ENCODE data around the gene PRODH2. TPM values are rescaled to one million over a fixed set of nuclear protein-coding genes. Genes with fewer than 3 reads are reported as not detected.

Gene PRODH2
- total RNA-seq, 1 experiment from 2014 or later, result 0.44 TPM

- TF ChIP-seq CTCF (IDR thresholded peaks at IDR 0.05 in 2 of 3, conservative IDR thresholded peaks at IDR 0.05 in 1 of 3; ENCODE audit: borderline replicate concordance in 1 of 3, insufficient read depth in 1 of 3, low read depth in 2 of 3, low read length in 2 of 3), result no peak
- TF ChIP-seq ELF1 (IDR thresholded peaks at IDR 0.05; ENCODE audit: borderline replicate concordance, low read depth), result no peak
- TF ChIP-seq REST (IDR thresholded peaks at IDR 0.05; ENCODE audit: low read depth), result no peak
- TF ChIP-seq JUND (IDR thresholded peaks at IDR 0.05), result no peak
- no peak for TF ChIP-seq RAD21 (IDR thresholded peaks at IDR 0.05; ENCODE audit: low read depth)
- no peak for TF ChIP-seq POLR2AphosphoS5 (IDR thresholded peaks at IDR 0.05; ENCODE audit: low read depth, low read length)
- no peak for TF ChIP-seq FOSL1 (IDR thresholded peaks at IDR 0.05; ENCODE audit: low read depth)
Observed at GRCh38 chr19:35766571-35767104, 46.0 kb downstream of the PRODH2 start (continued).
